ENCODE data around the gene HDAC4. TPM values are rescaled to one million over a fixed set of nuclear protein-coding genes. Genes with fewer than 3 reads are reported as not detected.

HDAC4 gene
- total RNA-seq, 1 experiment from 2014 or later: 32.0 TPM

DNA sequence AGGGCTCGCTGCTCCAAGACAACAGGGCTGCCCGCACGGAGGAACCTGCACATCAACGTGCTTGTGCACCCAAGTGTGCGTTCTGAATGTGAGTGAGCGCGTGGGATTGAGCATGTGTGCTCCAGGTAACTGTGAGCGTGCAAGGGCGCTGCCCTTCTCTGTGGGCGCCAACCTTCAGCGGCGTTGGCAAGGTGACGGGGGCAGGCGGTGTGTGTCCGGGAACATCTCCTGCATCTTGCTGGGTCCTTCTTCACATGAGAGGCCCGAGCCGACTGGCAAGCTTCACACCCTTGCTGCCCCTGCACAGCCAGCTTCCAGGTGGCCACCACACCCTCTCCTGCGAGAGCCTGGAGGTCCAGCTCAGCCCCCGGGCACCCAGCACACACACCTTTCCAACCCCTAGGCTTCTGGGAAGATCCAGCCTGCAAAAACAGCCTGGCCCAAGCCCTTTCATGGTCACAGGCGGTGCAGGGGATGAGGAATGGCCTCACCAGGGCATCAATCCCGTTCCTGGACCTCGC, 220.9 kb downstream of the HDAC4 start:
- no peak overlapping the region for H3K27ac ChIP-seq (ENCODE audit: insufficient read length, low read depth, low read length)
- H4K20me1 ChIP-seq (ENCODE audit: control insufficient read depth, insufficient read depth, insufficient read length): no peaks in the 10 kb centered on the region
- Mint-ChIP-seq H3K4me1 (peaks cover 9% of the 10 kb centered on the region in 2 experiments; a peak in 3 of 4 replicates), H3K4me3 (no peak overlapping the region), H3K27me3 (ENCODE audit: low read depth) (no peaks in the 10 kb centered on the region), H3K9me3 (peaks cover 9 to 21% of the 10 kb centered on the region in 2 experiments; a peak in 3 of 5 replicates), H3K36me3 (ENCODE audit: insufficient read depth in 1 of 3, low read depth in 3 of 3) (peaks cover 44 to 48% (median 44%) of the 10 kb centered on the region in 3 experiments), H3K27ac (peak overlapping the region in 1 of 3 experiments; percentile 57; a peak in 1 of 7 replicates)
- H4K91ac ChIP-seq (ENCODE audit: insufficient read length, low read depth, low read length): no peak overlapping the region
- no peaks in the 10 kb centered on the region for H3K23me2 ChIP-seq (ENCODE audit: insufficient read length, low read depth, low read length, poor library complexity, severe bottlenecking)
- no peak overlapping the region for H3K56ac ChIP-seq (ENCODE audit: insufficient read length, low read depth, low read length)
- H4K5ac ChIP-seq (ENCODE audit: insufficient read length, low read depth, low read length): no peak overlapping the region
- no peak overlapping the region for H3K9ac ChIP-seq (ENCODE audit: extremely low read depth, insufficient read length, low read length)
- H3K27me3 ChIP-seq (ENCODE audit: insufficient read depth, low read length): no peaks in the 10 kb centered on the region
- no peaks in the 10 kb centered on the region for H3K79me2 ChIP-seq (ENCODE audit: insufficient read depth, low read length)
- H4K8ac ChIP-seq (replicated peaks; ENCODE audit: insufficient read length, low read depth, low read length): no peak overlapping the region
- no peak overlapping the region for H2BK15ac ChIP-seq (ENCODE audit: low read depth, low read length)
- no peak for TF ChIP-seq CTCF (conservative IDR thresholded peaks at IDR 0.05)
- H3K4ac ChIP-seq (ENCODE audit: low read depth, low read length): no peak overlapping the region
- H2BK120ac ChIP-seq (ENCODE audit: low read depth, low read length, poor library complexity, severe bottlenecking): no peak overlapping the region
- H3K14ac ChIP-seq (ENCODE audit: insufficient read depth, low read length): peak overlapping the region; percentile 66; the same call in 1 of the 2 replicates
- no peak overlapping the region for H3K4me2 ChIP-seq (ENCODE audit: insufficient read depth, insufficient read length, low read length)
- H2BK5ac ChIP-seq (ENCODE audit: insufficient read length, low read length): no peak overlapping the region
- H3K79me1 ChIP-seq (ENCODE audit: insufficient read depth, low read depth, low read length, poor library complexity, severe bottlenecking): no peaks in the 10 kb centered on the region
- H3T11ph ChIP-seq (ENCODE audit: low read length): no peak overlapping the region
- H2AK5ac ChIP-seq (ENCODE audit: insufficient read length, low read length): no peak overlapping the region
- no CpG with 5 or more reads among the region's 22 CpGs for WGBS (ENCODE audit: extremely low coverage, insufficient read length, low lambda C conversion rate)
- no peaks in the 10 kb centered on the region for H3K9me3 ChIP-seq (ENCODE audit: control insufficient read depth, low read depth, low read length)
- H3K23ac ChIP-seq (ENCODE audit: insufficient read length, low read depth, low read length): no peak overlapping the region
- DNase-seq: no peak
- no peak overlapping the region for H2BK12ac ChIP-seq (ENCODE audit: insufficient read length, low read depth, low read length)
- H3K4me1 ChIP-seq (ENCODE audit: insufficient read depth, low read length): no peaks in the 10 kb centered on the region
- no peak overlapping the region for H2AFZ ChIP-seq (ENCODE audit: low read length)
- H3K18ac ChIP-seq (ENCODE audit: insufficient read length, low read depth, low read length): no peak overlapping the region
- H2BK20ac ChIP-seq (ENCODE audit: low read depth, low read length, poor library complexity, severe bottlenecking): no peak overlapping the region
